ENCODE results near the gene C1QTNF2.

GRCh38 chr5:160297776-160298175 is 72.7 kb downstream of the C1QTNF2 start:
- no peak for TF ChIP-seq CTCF (IDR thresholded peaks at IDR 0.05 in 4 of 5, conservative IDR thresholded peaks at IDR 0.05 in 1 of 5)
- no peak for TF ChIP-seq POLR2A (IDR thresholded peaks at IDR 0.05)

Data from gastrocnemius medialis (tissue), 4 donors.